Measurements from ENCODE around the gene VEGFA.

GRCh38 chr6:43764772-43765171 lies 5.2 kb upstream of the VEGFA start:
- no peak for TF ChIP-seq REST (IDR thresholded peaks at IDR 0.05; ENCODE audit: insufficient read depth in 1 of 2, low read depth in 2 of 2, low read length in 2 of 2)
- TF ChIP-seq POLR2AphosphoS5 (IDR thresholded peaks at IDR 0.05; ENCODE audit: low read depth, low read length) = no peak
- no peak for TF ChIP-seq TAF1 (IDR thresholded peaks at IDR 0.05; ENCODE audit: borderline replicate concordance, insufficient read depth, low read length)
- no peak for TF ChIP-seq SIN3A (IDR thresholded peaks at IDR 0.05; ENCODE audit: borderline replicate concordance, insufficient read depth, low read length)

All from PFSK-1 (cell line).